ENCODE results near the gene ELMO1. TPM values are rescaled to one million over a fixed set of nuclear protein-coding genes. Genes with fewer than 3 reads are reported as not detected.

Gene ELMO1
- total RNA-seq, 1 experiment from 2014 or later = 7.8 TPM

- Histone ChIP-seq H4K8ac (replicated peaks; ENCODE audit: insufficient read length, low read depth, low read length) (no peak overlapping the region), H3T11ph (ENCODE audit: low read length) (no peak overlapping the region), H3K4me2 (ENCODE audit: insufficient read depth, insufficient read length, low read length) (no peak overlapping the region), H3K18ac (ENCODE audit: insufficient read length, low read depth, low read length) (no peak overlapping the region), H3K27me3 (ENCODE audit: insufficient read depth, low read length) (no peaks in the 10 kb centered on the region), H3K23ac (ENCODE audit: insufficient read length, low read depth, low read length) (no peak overlapping the region), H3K4ac (ENCODE audit: low read depth, low read length) (no peak overlapping the region), H2BK5ac (ENCODE audit: insufficient read length, low read length) (no peak overlapping the region), H2AFZ (ENCODE audit: low read length) (no peak overlapping the region), H2BK15ac (ENCODE audit: low read depth, low read length) (no peak overlapping the region), H3K56ac (ENCODE audit: insufficient read length, low read depth, low read length) (no peak overlapping the region), H4K91ac (ENCODE audit: insufficient read length, low read depth, low read length) (no peak overlapping the region), H4K20me1 (ENCODE audit: control insufficient read depth, insufficient read depth, insufficient read length) (no peaks in the 10 kb centered on the region), H4K5ac (ENCODE audit: insufficient read length, low read depth, low read length) (no peak overlapping the region), H3K14ac (ENCODE audit: insufficient read depth, low read length) (no peak overlapping the region), H2BK20ac (ENCODE audit: low read depth, low read length, poor library complexity, severe bottlenecking) (no peak overlapping the region), H2BK12ac (ENCODE audit: insufficient read length, low read depth, low read length) (no peak overlapping the region), H3K9ac (ENCODE audit: extremely low read depth, insufficient read length, low read length) (no peak overlapping the region), H3K4me1 (ENCODE audit: insufficient read depth, low read length) (no peaks in the 10 kb centered on the region; the same call in 1 of the 2 replicates), H2AK5ac (ENCODE audit: insufficient read length, low read length) (no peak overlapping the region), H3K9me3 (ENCODE audit: control insufficient read depth, low read depth, low read length) (no peaks in the 10 kb centered on the region), H3K23me2 (ENCODE audit: insufficient read length, low read depth, low read length, poor library complexity, severe bottlenecking) (no peaks in the 10 kb centered on the region), H3K79me1 (ENCODE audit: insufficient read depth, low read depth, low read length, poor library complexity, severe bottlenecking) (no peaks in the 10 kb centered on the region), H2BK120ac (ENCODE audit: low read depth, low read length, poor library complexity, severe bottlenecking) (no peak overlapping the region), H3K27ac (ENCODE audit: insufficient read length, low read depth, low read length) (no peak overlapping the region), H3K79me2 (ENCODE audit: insufficient read depth, low read length) (no peaks in the 10 kb centered on the region)
- H3K4me3 Mint-ChIP-seq = no peak overlapping the region
- 100% methylated on average over 1 of the region's 6 CpGs for WGBS (ENCODE audit: extremely low coverage, insufficient read length, low lambda C conversion rate)
- no peaks in the 10 kb centered on the region; a peak in 1 of 5 replicates for H3K9me3 Mint-ChIP-seq
- TF ChIP-seq CTCF (conservative IDR thresholded peaks at IDR 0.05) = no peak
- no peaks in the 10 kb centered on the region for H3K27me3 Mint-ChIP-seq (ENCODE audit: low read depth)
- DNase-seq = no peak
- no peak overlapping the region for H3K27ac Mint-ChIP-seq
- no peaks in the 10 kb centered on the region for H3K36me3 Mint-ChIP-seq (ENCODE audit: insufficient read depth in 1 of 3, low read depth in 3 of 3)
- H3K4me1 Mint-ChIP-seq = no peaks in the 10 kb centered on the region
These were observed 128.4 kb downstream of the ELMO1 start for GRCh38 chr7:37320140-37320847.
